HG03439 (cell line): ENCODE measurements around the gene GTPBP4.
A peak's percentile ranks its signal among the peaks of the same experiment; 100 is the strongest.
"Not testable (repeated sequence)": the region's sequence is repeated elsewhere in the genome, so short reads cannot be mapped to it uniquely, and the experiment has no call there.

Experiments
- ATAC-seq: cut with Tn5 transposase; IDR thresholded peaks from one replicate; pipeline ENCODE4 v1.9.1; 2021; ENCODE audit warnings: mild to moderate bottlenecking, moderate library complexity; ENCODE audit not compliant: unreplicated experiment

GTPBP4 gene

DNA sequence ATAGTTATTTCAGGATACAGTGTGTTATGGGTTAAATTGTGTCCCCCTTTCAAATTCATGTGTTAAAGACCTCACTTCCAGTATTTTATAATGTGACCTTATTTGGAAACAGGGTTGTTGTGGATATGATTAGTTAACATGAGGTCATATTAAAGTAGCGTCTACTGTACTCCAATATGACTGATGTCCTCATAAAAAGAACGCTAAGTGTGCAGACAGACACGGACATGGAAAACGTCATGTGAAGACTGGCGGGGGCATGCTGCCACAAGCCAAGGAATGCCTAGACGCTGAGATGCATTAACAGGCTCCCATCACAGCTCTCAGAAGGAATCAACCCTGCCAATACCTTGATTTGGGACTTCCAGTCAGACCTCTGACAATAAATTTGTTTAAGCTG is 66.5 kb downstream of the GTPBP4 start:
- no peak for ATAC-seq

DNA sequence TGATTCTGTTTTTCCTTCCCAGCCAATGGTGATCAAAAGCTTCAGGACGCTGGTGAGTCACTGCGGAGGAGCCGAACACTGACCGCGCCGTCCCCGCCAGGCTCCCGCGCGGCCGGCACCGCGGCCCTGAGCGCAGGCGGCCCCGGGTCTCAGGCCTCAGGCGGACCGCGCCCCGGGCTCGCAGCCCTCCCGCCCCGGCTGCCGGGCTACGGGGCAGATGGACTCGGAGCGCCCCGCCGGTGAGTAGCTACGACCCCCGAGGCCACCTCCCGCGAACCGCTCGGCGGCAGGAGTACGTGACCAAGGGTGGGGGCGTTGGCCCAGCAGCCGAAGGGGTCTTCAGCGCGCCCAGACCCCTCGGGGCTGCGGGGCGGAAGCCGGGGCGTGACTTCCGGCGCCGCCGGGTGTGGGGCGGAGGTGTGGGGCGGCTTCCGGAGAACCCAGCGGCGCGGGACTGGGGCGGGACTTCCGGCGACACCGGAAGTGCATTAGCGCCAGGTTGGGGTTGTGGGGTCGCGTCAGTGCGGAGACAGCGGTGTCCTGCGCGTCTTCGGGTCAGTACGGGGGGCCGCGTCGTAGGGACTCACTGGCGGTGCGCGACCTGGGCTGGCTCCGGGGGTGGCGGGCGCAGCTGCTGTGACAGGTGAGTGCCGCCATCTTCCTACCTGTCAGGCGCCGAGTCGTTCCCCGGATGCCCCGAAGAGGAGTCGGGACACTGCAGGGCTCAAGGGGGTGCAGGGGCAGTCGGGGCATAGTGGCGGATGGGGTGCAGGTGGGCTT is 68.3 kb downstream of the GTPBP4 start, which contains the start of gene WDR37:
Gene WDR37, plus strand, starts transcription at position 60 of the 780 bp plus-strand sequence. CDS start 15,771 bp downstream, outside the sequence.
- ATAC-seq: peak; percentile 85

GRCh38 chr10:1057106-1057657 is 68.9 kb downstream of the GTPBP4 start:
- no peak for ATAC-seq

- no peak for ATAC-seq
These were observed 69.8 kb downstream of the GTPBP4 start for GRCh38 chr10:1058017-1058416.

GRCh38 chr10:1059902-1060301 is 71.7 kb downstream of the GTPBP4 start:
- ATAC-seq: no peak

DNA sequence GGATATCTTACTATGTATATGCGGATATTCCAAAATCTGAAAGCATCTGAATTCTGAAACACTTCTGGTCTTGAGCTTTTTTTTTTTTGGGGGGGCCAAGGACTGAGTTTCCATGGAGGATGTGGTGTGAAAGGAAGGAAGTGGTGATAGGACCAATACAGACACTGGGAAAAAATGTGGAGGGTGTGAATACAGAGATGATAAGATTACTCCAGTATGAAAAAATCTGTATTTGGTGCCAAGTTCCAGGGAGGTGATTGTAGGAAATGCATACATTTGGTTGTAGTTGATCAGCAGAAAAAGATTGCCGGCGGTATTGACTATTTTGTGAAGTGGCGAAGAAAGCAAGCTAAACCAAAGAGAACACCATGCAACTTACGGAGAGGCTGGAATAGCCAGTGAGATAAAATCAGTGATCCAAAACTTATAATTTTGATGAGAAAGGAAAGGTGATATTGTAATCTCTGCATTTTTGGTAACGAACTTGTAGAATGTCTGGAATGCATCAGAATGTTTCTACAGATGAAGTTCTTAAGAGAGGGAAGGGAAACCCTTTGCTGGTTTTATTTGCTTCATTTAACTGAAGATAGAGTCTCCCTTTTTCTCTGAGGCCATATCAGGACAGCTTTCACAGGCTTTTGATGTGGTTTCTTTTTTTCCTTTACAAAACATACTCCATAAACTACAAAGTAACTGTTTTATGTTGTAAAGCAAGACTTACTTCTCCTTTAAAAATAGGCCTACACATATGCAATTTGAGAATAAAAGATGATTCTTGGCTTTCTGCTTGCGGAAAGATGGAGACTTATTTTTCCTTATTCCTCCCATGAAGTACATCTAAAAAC is 73.9 kb downstream of the GTPBP4 start:
- no peak for ATAC-seq

- ATAC-seq: no peak
These were observed 75.1 kb downstream of the GTPBP4 start for GRCh38 chr10:1063232-1063865.

DNA sequence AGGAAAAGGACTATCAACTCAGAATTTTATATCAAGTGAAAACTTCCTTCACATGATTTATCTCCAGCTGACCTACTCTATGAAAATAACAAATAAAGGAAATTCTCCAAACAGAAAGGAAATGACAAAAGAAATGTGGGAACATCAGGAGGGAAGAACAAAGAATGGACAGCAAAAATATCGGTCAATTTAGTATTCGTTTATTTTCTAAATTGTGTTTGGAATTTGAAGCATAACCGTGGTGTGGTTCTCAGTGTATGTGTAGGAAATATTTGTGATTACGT is 76.7 kb downstream of the GTPBP4 start:
- no peak for ATAC-seq

DNA sequence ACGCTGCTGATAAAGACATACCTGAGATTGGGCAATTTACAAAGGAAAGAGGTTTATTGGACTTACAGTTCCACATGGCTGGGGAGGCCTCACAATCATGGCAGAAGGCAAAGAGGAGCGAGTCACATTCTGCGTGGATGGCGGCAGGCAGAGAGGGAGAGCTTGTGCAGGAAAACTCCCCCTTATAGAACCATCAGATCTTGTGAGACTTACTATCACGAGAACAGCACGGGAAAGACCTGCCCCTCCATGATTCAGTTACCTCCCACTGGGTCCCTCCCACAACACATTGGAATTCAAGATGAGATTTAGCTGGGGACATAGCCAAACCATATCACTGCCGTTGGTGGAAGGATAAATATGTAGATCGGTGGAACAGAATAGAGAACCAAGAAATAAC is 78.5 kb downstream of the GTPBP4 start:
- not testable (repeated sequence) for ATAC-seq

GRCh38 chr10:1068380-1069361 is 80.4 kb downstream of the GTPBP4 start:
- no peak for ATAC-seq
